K562 (cell line): ENCODE results near the gene GADL1. TPM values are rescaled to one million over a fixed set of nuclear protein-coding genes. Genes with fewer than 3 reads are reported as not detected.

Source experiments
- ATAC-seq: fragments of 200-7000 bp; cut with Tn5 transposase; 3 replicates; pipeline ENCODE4 v1.9.1; 2020; ENCODE audit warnings: moderate library complexity
- BruUV-seq: library from RNA; stranded (reverse); fragments of 400-500 nt; replicated peaks from 2 replicates; lab custom pipeline; 2021; lab: Mats Ljungman, UMichigan
- CTCF ChIA-PET: fragments of 300-600 bp; formaldehyde crosslinking; extraction: SDS; loops from one replicate; lab custom pipeline; 2021; ENCODE audit warnings: low intra/inter-chr PET ratio; lab: Yijun Ruan, JAX
- POLR2A ChIA-PET: fragments of 300-600, 350-650 bp; sonication (Branson Sonifier 250); formaldehyde crosslinking; extraction: SDS; loops from one replicate; lab custom pipeline; 2021; ENCODE audit warnings: antibody characterized with exemption, inconsistent platforms; lab: Yijun Ruan, JAX
- DNase-seq, 4 experiments: peaks; one replicate each; pipeline versions ENCODE4 v3.0.0 to v3.0.0-alpha.2; 2011 to 2018; ENCODE audit warnings: low spot score in 3 of 4, mixed read lengths in 3 of 4; ENCODE audit errors: extremely low read depth in 1 of 4
- FAIRE-seq: peaks from 2 replicates; lab custom pipeline; 2011; peaks lifted over from hg19 to GRCh38; lab: Jason Lieb, UNC
- H2AFZ ChIP-seq: 2 replicates; pipeline ENCODE4 v1.6.0; 2011; ENCODE audit warnings: low read depth, low read length, control low read depth, inconsistent platforms
- H3K27ac ChIP-seq: fragments of 200-600 bp; 3 replicates; pipeline ENCODE4 v1.8.0; 2011; ENCODE audit warnings: low read depth, mild to moderate bottlenecking, control low read depth, inconsistent platforms, low read length, moderate library complexity, mixed read lengths; ENCODE audit errors: extremely low read depth
- H3K27me3 ChIP-seq, 2 experiments: fragments of 300-600 bp in 1 of 2; 2 replicates in 1 of 2; 3 replicates in 1 of 2; pipeline versions ENCODE4 v1.6.0 to v1.8.0; 2011; ENCODE audit warnings: inconsistent platforms in 2 of 2, low read length in 2 of 2, mild to moderate bottlenecking in 1 of 2, mixed read lengths in 1 of 2, moderate library complexity in 1 of 2; ENCODE audit not compliant: control insufficient read depth in 2 of 2, insufficient read depth in 2 of 2
- H3K36me3 ChIP-seq: fragments of 300-600 bp; 3 replicates; pipeline ENCODE4 v1.8.0; 2011; ENCODE audit warnings: mild to moderate bottlenecking, low read length, inconsistent platforms; ENCODE audit not compliant: control insufficient read depth, insufficient read depth
- H3K4me1 ChIP-seq, 2 experiments: fragments of 200-600 bp in 1 of 2; replicated peaks in 1 of 2; 2 replicates in 1 of 2; 3 replicates in 1 of 2; pipeline versions ENCODE4 v1.5.1 to v1.8.0; 2011; ENCODE audit warnings: inconsistent platforms in 2 of 2, low read length in 2 of 2, mild to moderate bottlenecking in 1 of 2, mixed read lengths in 1 of 2, moderate library complexity in 1 of 2; ENCODE audit not compliant: control insufficient read depth in 2 of 2, insufficient read depth in 2 of 2
- H3K4me2 ChIP-seq: 2 replicates; pipeline ENCODE4 v1.6.1; 2011; ENCODE audit warnings: low read length, control low read depth, inconsistent platforms, mixed read lengths; ENCODE audit not compliant: insufficient read depth
- H3K4me3 ChIP-seq: fragments of 200-600 bp; sonication (generic), shearing (Covaris generic); 2 replicates; pipeline ENCODE4 v1.5.1; 2016; ENCODE audit warnings: control low read depth, inconsistent platforms
- H3K79me2 ChIP-seq: fragments of 200-600 bp; 3 replicates; pipeline ENCODE4 v1.8.0; 2011; ENCODE audit warnings: low read length, inconsistent platforms; ENCODE audit not compliant: control insufficient read depth, insufficient read depth
- H3K9ac ChIP-seq, 2 experiments: 2 replicates each; pipeline versions ENCODE4 v1.6.0 to v1.6.1; 2011; ENCODE audit warnings: low read depth in 2 of 2, low read length in 2 of 2, control low read depth in 1 of 2, inconsistent platforms in 1 of 2, mild to moderate bottlenecking in 1 of 2, mixed read lengths in 1 of 2; ENCODE audit not compliant: insufficient read depth in 1 of 2
- H3K9me1 ChIP-seq: one replicate; pipeline ENCODE4 v1.6.0; 2011; ENCODE audit warnings: inconsistent platforms, mild to moderate bottlenecking, low read length, moderate library complexity; ENCODE audit not compliant: control insufficient read depth, insufficient read depth
- H3K9me3 ChIP-seq: replicated peaks from 2 replicates; pipeline ENCODE4 v1.5.1; 2011; ENCODE audit warnings: low read depth, low read length, inconsistent platforms; ENCODE audit not compliant: control insufficient read depth, insufficient read depth
- H4K20me1 ChIP-seq: replicated peaks from 2 replicates; pipeline ENCODE4 v1.6.1; 2011; ENCODE audit warnings: low read length, inconsistent platforms, mixed read lengths; ENCODE audit not compliant: control insufficient read depth, insufficient read depth
- EWSR1 ChIP-seq: fragments of 450-650 bp; IDR thresholded peaks from 2 replicates; pipeline ENCODE4 v1.6.1; 2018; ENCODE audit warnings: borderline replicate concordance, mild to moderate bottlenecking, low read depth, moderate library complexity; ENCODE audit not compliant: partially characterized antibody
- MCM2 ChIP-seq: fragments of 450-650 bp; IDR thresholded peaks from 2 replicates; pipeline ENCODE4 v1.6.1; 2017; ENCODE audit warnings: low read depth, mild to moderate bottlenecking
- NEUROD1 ChIP-seq: fragments of 150-350 bp; IDR thresholded peaks from 2 replicates; pipeline ENCODE4 v1.6.1; 2014; ENCODE audit warnings: borderline replicate concordance, low read length, low read depth; ENCODE audit not compliant: partially characterized antibody
- RBM39 ChIP-seq: fragments of 200-400 bp; formaldehyde crosslinking; optimal IDR thresholded peaks from 2 replicates; pipeline ENCODE3; 2018; ENCODE audit warnings: low read depth, low read length
- SFPQ ChIP-seq: fragments of 200-400 bp; formaldehyde crosslinking; IDR thresholded peaks from 2 replicates; pipeline ENCODE4 v1.6.1; 2017; ENCODE audit warnings: mild to moderate bottlenecking, low read depth, low read length, moderate library complexity
- SRSF3 ChIP-seq: fragments of 200-400 bp; formaldehyde crosslinking; IDR thresholded peaks from 2 replicates; pipeline ENCODE4 v1.6.1; 2016; ENCODE audit warnings: mild to moderate bottlenecking, low read length, moderate library complexity; ENCODE audit not compliant: insufficient read depth
- TCF3 ChIP-seq: sonication (generic); formaldehyde crosslinking; IDR thresholded peaks from 2 replicates; pipeline ENCODE4 v1.4.0; 2020; ENCODE audit warnings: mild to moderate bottlenecking, missing genetic modification reagents
- ZNF124 ChIP-seq: sonication (generic); formaldehyde crosslinking; IDR thresholded peaks from 2 replicates; pipeline ENCODE4 v1.8.1; 2022; ENCODE audit warnings: missing genetic modification reagents
- ZNF592 ChIP-seq: fragments of 450-650 bp; IDR thresholded peaks from 2 replicates; pipeline ENCODE4 v1.6.1; 2017; ENCODE audit warnings: antibody characterized with exemption, mild to moderate bottlenecking
- WGBS: fragments of 100-300 bp; shearing (Covaris generic); methylation state at CpG from one replicate; pipeline ENCODE4 v1.1.6; 2016; ENCODE audit warnings: low coverage, mixed read lengths; ENCODE audit not compliant: insufficient coverage; ENCODE audit errors: missing lambda C conversion rate; 5-methylcytosine and 5-hydroxymethylcytosine counted together
- in situ Hi-C: fragments of 300-500 bp; cut with MboI; formaldehyde crosslinking; loops from 4 replicates; pipeline ENCODE4 v1.15.0; 2018; ENCODE audit warnings: inconsistent platforms, mixed read lengths
- intact Hi-C: fragments of 100-400 bp; cut with micrococcal nuclease; formaldehyde crosslinking; loops from 2 replicates; pipeline ENCODE4 v1.14.2; 2022
- polyA plus RNA-seq, 8 experiments: library from polyadenylated mRNA; depleted of rRNA in 4 of 8; stranded (reverse) in 5 of 8; unstranded in 3 of 8; fragments of >200 nt; fragmentation: Nextera tagmentation in 2 of 8; fragmentation: Illumina TruSeq in 1 of 8; extraction: Ambion mirVana in 2 of 8; extraction: Trizol in 1 of 8; gene quantifications; 2 replicates each; pipeline versions ENCODE4 v1.2.1 to v1.2.3, GENCODE V29; 2011 to 2014; ENCODE audit warnings: inconsistent platforms in 1 of 8, missing spikeins in 1 of 8
- total RNA-seq, 7 experiments: library from RNA; depleted of rRNA in 6 of 7; stranded (reverse); fragments of >200 nt in 6 of 7; fragmentation: Illumina TruSeq in 2 of 7; extraction: Trizol in 2 of 7; gene quantifications; 2 replicates each; pipeline versions ENCODE4 v1.2.1 to v1.2.3, GENCODE V29; 2011 to 2021; ENCODE audit warnings: low replicate concordance in 1 of 7
- TF ChIP-seq, protein P1 (sequence below), 2 experiments: fragments of 450-650 bp; IDR thresholded peaks; 2 replicates each; pipeline ENCODE4 v1.6.1; 2016
- TF ChIP-seq, protein P2 (sequence below): IDR thresholded peaks from 2 replicates; pipeline ENCODE4 v1.6.1; 2011; ENCODE audit not compliant: insufficient read length; ENCODE audit errors: extremely low read depth

The GADL1 gene
- total and polyA plus RNA-seq, 9 of the 15 experiments (the other 6 are each of a cell fraction or from before 2014, with no cell fraction given), result 0.07 TPM; not detected in 8

- DNase-seq (no peak), FAIRE-seq (no peak), ATAC-seq (no peak)
- H3K9me3 ChIP-seq, result no peaks in the 10 kb centered on the region
- intact Hi-C loops (no loop called here), in situ Hi-C loops (no loop called here)
- CTCF ChIA-PET, result no interaction called here
- no peak overlapping the region for H2AFZ ChIP-seq
- H3K4me2 ChIP-seq, result no peak overlapping the region
- H3K27me3 ChIP-seq, result no peaks in the 10 kb centered on the region
- H3K27ac ChIP-seq, result no peak overlapping the region
- no peak overlapping the region for H3K4me3 ChIP-seq
- H4K20me1 ChIP-seq, result no peaks in the 10 kb centered on the region
- no peaks in the 10 kb centered on the region for H3K36me3 ChIP-seq
- TF ChIP-seq, protein P1, sequence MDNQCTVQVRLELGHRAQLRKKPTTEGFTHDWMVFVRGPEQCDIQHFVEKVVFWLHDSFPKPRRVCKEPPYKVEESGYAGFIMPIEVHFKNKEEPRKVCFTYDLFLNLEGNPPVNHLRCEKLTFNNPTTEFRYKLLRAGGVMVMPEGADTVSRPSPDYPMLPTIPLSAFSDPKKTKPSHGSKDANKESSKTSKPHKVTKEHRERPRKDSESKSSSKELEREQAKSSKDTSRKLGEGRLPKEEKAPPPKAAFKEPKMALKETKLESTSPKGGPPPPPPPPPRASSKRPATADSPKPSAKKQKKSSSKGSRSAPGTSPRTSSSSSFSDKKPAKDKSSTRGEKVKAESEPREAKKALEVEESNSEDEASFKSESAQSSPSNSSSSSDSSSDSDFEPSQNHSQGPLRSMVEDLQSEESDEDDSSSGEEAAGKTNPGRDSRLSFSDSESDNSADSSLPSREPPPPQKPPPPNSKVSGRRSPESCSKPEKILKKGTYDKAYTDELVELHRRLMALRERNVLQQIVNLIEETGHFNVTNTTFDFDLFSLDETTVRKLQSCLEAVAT (IDR thresholded peaks at IDR 0.05), result no peak
- TF ChIP-seq, protein P2, sequence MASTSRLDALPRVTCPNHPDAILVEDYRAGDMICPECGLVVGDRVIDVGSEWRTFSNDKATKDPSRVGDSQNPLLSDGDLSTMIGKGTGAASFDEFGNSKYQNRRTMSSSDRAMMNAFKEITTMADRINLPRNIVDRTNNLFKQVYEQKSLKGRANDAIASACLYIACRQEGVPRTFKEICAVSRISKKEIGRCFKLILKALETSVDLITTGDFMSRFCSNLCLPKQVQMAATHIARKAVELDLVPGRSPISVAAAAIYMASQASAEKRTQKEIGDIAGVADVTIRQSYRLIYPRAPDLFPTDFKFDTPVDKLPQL, result no peak
- TF ChIP-seq ZNF592 (no peak), ZNF124 (CRISPR knock-in tag) (no peak), SFPQ (no peak), TCF3 (no peak), SRSF3 (no peak), RBM39 (no peak), NEUROD1 (no peak), MCM2 (no peak), EWSR1 (no peak)
- WGBS, result 0% methylated on average over 3 of the region's 3 CpGs
- H3K4me1 ChIP-seq, result no peaks in the 10 kb centered on the region
- no TSS peak for BruUV-seq
- no peak overlapping the region for H3K9ac ChIP-seq
- H3K79me2 ChIP-seq, result no peaks in the 10 kb centered on the region
- no peaks in the 10 kb centered on the region for H3K9me1 ChIP-seq
- POLR2A ChIA-PET, result no interaction called here
Observed at GRCh38 chr3:30730967-30731366, 163.5 kb downstream of the GADL1 start.
